Activated CD8-positive, alpha-beta memory T cell treated with anti-CD3 and anti-CD28 coated beads, Interleukin-2, amount 10 ng/mL, durations not matched to agents 7 days and 5 days (primary cell): ENCODE measurements around the gene CTSZ. TPM values are rescaled to one million over a fixed set of nuclear protein-coding genes. Genes with fewer than 3 reads are reported as not detected.
A peak's percentile ranks its signal among the peaks of the same experiment; 100 is the strongest.

Source experiments
- ATAC-seq: fragments of 150-1000 bp; cut with Tn5 transposase; one replicate; pipeline ENCODE4 v1.10.0; 2021; ENCODE audit warnings: moderate library complexity
- CTCF ChIA-PET: fragments of 350-600 bp; sonication (Branson Sonifier 250); formaldehyde crosslinking; loops from one replicate; lab custom pipeline; 2021; ENCODE audit warnings: antibody characterized with exemption; lab: Charles Lee
- DNase-seq: peaks from one replicate; pipeline ENCODE4 v3.0.0-alpha.2; 2020
- H3K27ac Mint-ChIP-seq: one replicate; pipeline ENCODE4 v1.8.0; 2021; ENCODE audit warnings: mild to moderate bottlenecking, mixed read lengths
- H3K27me3 Mint-ChIP-seq: one replicate; pipeline ENCODE4 v1.8.0; 2021; ENCODE audit warnings: mixed read lengths
- H3K36me3 Mint-ChIP-seq: one replicate; pipeline ENCODE4 v1.8.0; 2021; ENCODE audit warnings: mild to moderate bottlenecking, mixed read lengths
- H3K4me1 Mint-ChIP-seq: one replicate; pipeline ENCODE4 v1.8.0; 2021; ENCODE audit warnings: mixed read lengths
- H3K4me3 Mint-ChIP-seq: one replicate; pipeline ENCODE4 v1.8.0; 2021; ENCODE audit warnings: mild to moderate bottlenecking, moderate library complexity, mixed read lengths
- H3K9me3 Mint-ChIP-seq: one replicate; pipeline ENCODE4 v1.8.0; 2022; ENCODE audit warnings: low read depth, mixed read lengths
- total RNA-seq, 2 experiments: library from RNA; stranded (reverse); gene quantifications; one replicate each; pipeline ENCODE4 v1.2.3, GENCODE V29; 2021

Gene CTSZ
- total RNA-seq, 2 experiments from 2014 or later = 39.6 to 48.0 TPM

GRCh38 chr20:59027741-59028320 lies 20.8 kb upstream of the CTSZ start:
- ATAC-seq (no peak), DNase-seq (no peak)
- Mint-ChIP-seq H3K4me1 (peaks cover 47% of the 10 kb centered on the region), H3K9me3 (no peaks in the 10 kb centered on the region), H3K4me3 (no peak overlapping the region), H3K27ac (no peak overlapping the region), H3K36me3 (peaks cover 57% of the 10 kb centered on the region), H3K27me3 (no peaks in the 10 kb centered on the region)
- CTCF ChIA-PET = interaction anchor here (1.1 kb wide), 1 partner anchor 157 kb away, joined by 3 read pairs; no protein-coding TSS in a partner anchor

DNA sequence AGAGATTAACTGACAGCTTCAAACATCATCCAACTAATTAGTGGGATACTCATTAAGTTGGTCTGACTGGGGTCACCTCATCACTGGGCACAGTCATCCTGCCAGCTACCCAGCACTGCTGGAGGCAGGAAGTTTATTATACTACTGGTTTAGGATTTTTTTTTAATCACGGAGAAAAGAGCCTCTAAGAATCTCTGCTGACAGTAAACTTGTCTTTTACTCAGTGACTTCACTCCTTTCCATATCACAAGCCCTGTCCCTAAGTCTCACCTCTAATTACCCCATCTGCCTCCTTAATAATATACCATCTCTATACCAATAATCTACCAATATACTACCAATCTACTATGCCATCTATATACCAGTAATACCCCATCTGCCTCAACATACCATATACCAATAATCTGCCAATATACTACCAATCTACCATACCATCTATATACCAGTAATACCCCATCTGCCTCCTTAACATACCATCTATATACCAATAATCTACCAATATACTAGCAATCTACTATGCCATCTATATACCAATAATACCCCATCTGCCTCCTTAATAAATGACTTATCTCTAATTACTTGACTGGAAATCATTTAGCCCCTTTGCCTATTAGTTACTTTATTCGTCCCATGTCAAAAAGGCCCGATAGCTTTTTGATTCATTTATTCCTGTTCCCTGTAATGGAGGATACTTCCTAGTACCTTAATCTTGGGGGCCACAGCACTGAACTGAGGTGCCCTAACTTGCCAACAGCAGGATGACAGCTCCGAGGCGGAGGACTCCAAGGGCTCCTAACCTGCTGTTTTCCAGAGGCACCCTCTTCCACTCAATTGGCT lies 20.1 kb upstream of the CTSZ start:
- DNase-seq (no peak), ATAC-seq (no peak)
- Mint-ChIP-seq H3K27ac (no peak overlapping the region), H3K4me1 (peaks cover 44% of the 10 kb centered on the region), H3K27me3 (no peaks in the 10 kb centered on the region), H3K4me3 (peak overlapping the region; percentile 20), H3K36me3 (peaks cover 57% of the 10 kb centered on the region), H3K9me3 (no peaks in the 10 kb centered on the region)
- CTCF ChIA-PET = interaction anchor here (1.1 kb wide), 1 partner anchor 157 kb away, joined by 3 read pairs; no protein-coding TSS in a partner anchor

- Mint-ChIP-seq H3K4me3 (no peak overlapping the region), H3K4me1 (peaks cover 41% of the 10 kb centered on the region), H3K36me3 (peaks cover 52% of the 10 kb centered on the region), H3K9me3 (no peaks in the 10 kb centered on the region), H3K27me3 (no peaks in the 10 kb centered on the region), H3K27ac (no peak overlapping the region)
- CTCF ChIA-PET = no interaction called here
- ATAC-seq (no peak), DNase-seq (no peak)
Observed at GRCh38 chr20:59025511-59025910, 18.5 kb upstream of the CTSZ start.

DNA sequence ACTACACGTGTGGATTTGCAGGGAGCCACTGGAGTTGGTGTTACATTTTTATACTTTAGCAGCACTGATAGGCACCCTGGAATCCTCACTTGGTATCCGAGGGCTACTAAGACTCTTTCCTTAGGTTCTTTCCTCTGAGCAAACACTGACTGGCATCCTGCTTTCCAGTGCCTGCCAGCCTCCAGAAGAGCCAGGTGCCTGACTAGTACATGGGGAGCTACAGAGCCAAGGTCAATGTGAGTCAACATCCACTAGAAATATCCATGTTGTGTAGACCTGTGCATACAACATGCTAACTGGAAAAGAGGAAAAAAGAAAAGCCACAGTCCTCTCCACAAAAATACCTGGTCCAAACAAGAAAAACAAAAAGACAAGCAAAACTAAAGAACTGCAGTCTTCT lies 18.0 kb upstream of the CTSZ start:
- H3K27me3 Mint-ChIP-seq = no peaks in the 10 kb centered on the region
- H3K36me3 Mint-ChIP-seq = peaks cover 48% of the 10 kb centered on the region
- H3K27ac Mint-ChIP-seq = no peak overlapping the region
- peaks cover 37% of the 10 kb centered on the region for H3K4me1 Mint-ChIP-seq
- ATAC-seq (no peak), DNase-seq (no peak)
- no peak overlapping the region for H3K4me3 Mint-ChIP-seq
- H3K9me3 Mint-ChIP-seq = no peaks in the 10 kb centered on the region
- CTCF ChIA-PET = no interaction called here

DNA sequence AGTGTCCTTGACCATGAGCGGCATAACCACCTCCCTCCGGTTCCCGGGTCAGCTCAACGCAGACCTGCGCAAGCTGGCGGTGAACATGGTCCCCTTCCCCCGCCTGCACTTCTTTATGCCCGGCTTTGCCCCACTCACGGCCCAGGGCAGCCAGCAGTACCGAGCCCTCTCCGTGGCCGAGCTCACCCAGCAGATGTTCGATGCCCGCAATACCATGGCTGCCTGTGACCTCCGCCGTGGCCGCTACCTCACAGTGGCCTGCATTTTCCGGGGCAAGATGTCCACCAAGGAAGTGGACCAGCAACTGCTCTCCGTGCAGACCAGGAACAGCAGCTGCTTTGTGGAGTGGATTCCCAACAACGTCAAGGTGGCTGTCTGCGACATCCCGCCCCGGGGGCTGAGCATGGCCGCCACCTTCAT lies 17.1 kb upstream of the CTSZ start:
- Mint-ChIP-seq H3K36me3 (peaks cover 41% of the 10 kb centered on the region), H3K27ac (no peak overlapping the region), H3K4me3 (no peak overlapping the region), H3K27me3 (no peaks in the 10 kb centered on the region), H3K4me1 (peaks cover 28% of the 10 kb centered on the region), H3K9me3 (no peaks in the 10 kb centered on the region)
- DNase-seq (no peak), ATAC-seq (no peak)
- CTCF ChIA-PET = no interaction called here

- Mint-ChIP-seq H3K36me3 (peaks cover 36% of the 10 kb centered on the region), H3K27ac (no peak overlapping the region), H3K27me3 (no peaks in the 10 kb centered on the region), H3K4me1 (peaks cover 23% of the 10 kb centered on the region), H3K4me3 (no peak overlapping the region), H3K9me3 (no peaks in the 10 kb centered on the region)
- peak; percentile 31 for DNase-seq
- CTCF ChIA-PET = no interaction called here
- no peak for ATAC-seq
Observed at GRCh38 chr20:59023616-59024015, 16.6 kb upstream of the CTSZ start.

DNA sequence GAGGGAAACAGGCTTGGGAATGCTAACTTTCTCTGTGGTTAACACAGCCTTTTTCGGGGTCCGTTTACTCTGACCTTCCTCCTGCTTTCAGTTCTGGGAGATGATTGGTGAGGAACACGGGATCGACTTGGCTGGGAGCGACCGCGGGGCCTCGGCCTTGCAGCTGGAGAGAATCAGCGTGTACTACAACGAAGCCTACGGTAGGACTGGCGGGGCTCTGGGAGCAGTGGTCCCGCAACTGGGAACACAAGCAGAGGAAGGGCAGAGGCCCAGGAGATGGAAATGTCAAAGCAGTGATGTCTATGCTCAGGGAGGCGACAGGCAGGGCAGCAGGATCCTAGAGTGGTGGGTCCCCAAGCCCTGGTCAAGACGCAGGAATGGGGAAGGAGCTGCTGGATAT lies 15.7 kb upstream of the CTSZ start:
- CTCF ChIA-PET = interaction anchor here (1.1 kb wide), 1 partner anchor 8 kb away, joined by 3 read pairs; no protein-coding TSS in a partner anchor
- Mint-ChIP-seq H3K36me3 (peaks cover 30% of the 10 kb centered on the region), H3K27ac (no peak overlapping the region), H3K4me3 (no peak overlapping the region), H3K9me3 (no peaks in the 10 kb centered on the region), H3K4me1 (peaks cover 16% of the 10 kb centered on the region), H3K27me3 (no peaks in the 10 kb centered on the region)
- peak; percentile 28 for DNase-seq
- ATAC-seq = no peak

- DNase-seq (peak; percentile 18), ATAC-seq (no peak)
- Mint-ChIP-seq H3K36me3 (peaks cover 19% of the 10 kb centered on the region), H3K9me3 (no peaks in the 10 kb centered on the region), H3K4me3 (no peak overlapping the region), H3K27ac (no peak overlapping the region), H3K27me3 (no peaks in the 10 kb centered on the region), H3K4me1 (peaks cover 14% of the 10 kb centered on the region)
- CTCF ChIA-PET = no interaction called here
Observed at GRCh38 chr20:59020938-59021551, 14.0 kb upstream of the CTSZ start.

DNA sequence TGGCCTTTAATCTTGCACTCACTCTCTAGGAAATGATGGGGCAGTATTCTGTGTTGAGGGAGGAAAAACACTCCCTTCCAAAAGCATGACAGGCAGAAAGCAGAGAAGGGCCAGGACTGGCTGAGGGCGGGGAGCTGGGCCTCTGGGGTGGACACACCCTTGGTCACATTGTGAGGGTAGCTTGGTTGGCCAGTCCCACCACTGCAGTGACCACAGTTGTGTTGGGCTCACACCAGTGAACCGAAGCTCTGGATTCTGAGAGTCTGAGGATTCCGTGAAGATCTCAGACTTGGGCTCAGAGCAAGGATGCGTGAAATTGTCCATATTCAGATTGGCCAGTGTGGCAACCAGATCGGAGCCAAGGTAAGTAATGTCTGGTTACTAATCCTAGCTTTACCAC lies 12.2 kb upstream of the CTSZ start, which contains the start of gene TUBB1:
TUBB1 (plus strand) TSS at position 213 of the 400 bp plus-strand sequence; CDS start at position 307, 94 bp downstream.
- H3K9me3 Mint-ChIP-seq = no peaks in the 10 kb centered on the region
- H3K4me3 Mint-ChIP-seq = no peak within 1 kb of the TSS
- H3K4me1 Mint-ChIP-seq = peaks cover 23% of the 10 kb centered on the region
- peaks cover 5% of the 10 kb centered on the region for H3K36me3 Mint-ChIP-seq
- H3K27ac Mint-ChIP-seq = no peak within 1 kb of the TSS
- peak; percentile 23 for DNase-seq
- ATAC-seq = no peak
- CTCF ChIA-PET = no interaction called here
- no peaks in the 10 kb centered on the region for H3K27me3 Mint-ChIP-seq

DNA sequence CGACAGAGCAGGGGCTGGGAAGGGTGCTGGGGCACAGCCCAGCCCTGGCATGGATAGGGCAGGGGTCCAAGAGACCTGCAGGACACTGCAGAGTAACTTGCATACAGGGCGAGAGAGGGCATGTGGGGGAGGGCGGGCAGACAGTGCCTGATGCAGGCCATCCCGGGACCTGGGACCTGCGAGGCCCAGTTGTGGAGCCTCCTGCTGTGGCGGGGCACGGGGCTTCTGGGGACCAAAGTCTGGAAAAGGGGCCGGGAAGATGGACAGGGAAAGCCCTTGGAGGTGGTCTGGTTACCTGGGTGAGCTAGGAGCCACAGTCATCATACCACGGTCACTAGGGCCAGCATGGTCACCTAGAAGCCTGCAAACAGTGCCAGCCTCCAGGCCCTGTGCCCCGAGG lies 11.8 kb upstream of the CTSZ start:
- CTCF ChIA-PET = interaction anchor here (0.8 kb wide), 1 partner anchor 13 kb away, joined by 4 read pairs; the partner anchor contains the start of gene ATP5F1E
- Mint-ChIP-seq H3K27me3 (no peaks in the 10 kb centered on the region), H3K36me3 (peaks cover 5% of the 10 kb centered on the region), H3K4me1 (peaks cover 27% of the 10 kb centered on the region), H3K9me3 (no peaks in the 10 kb centered on the region), H3K27ac (no peak overlapping the region), H3K4me3 (no peak overlapping the region)
- DNase-seq = peak; percentile 38
- ATAC-seq = no peak

- Mint-ChIP-seq H3K4me3 (no peak overlapping the region), H3K27ac (peak overlapping the region; percentile 8), H3K4me1 (peaks cover 37% of the 10 kb centered on the region), H3K27me3 (no peaks in the 10 kb centered on the region), H3K36me3 (no peaks in the 10 kb centered on the region), H3K9me3 (no peaks in the 10 kb centered on the region)
- DNase-seq (peak; percentile 36), ATAC-seq (no peak)
- CTCF ChIA-PET = interaction anchor here (0.8 to 1.3 kb wide), 2 partner anchors 14 to 24 kb away, joined by 3 to 4 read pairs; partner anchors contain the start of gene ATP5F1E
Observed at GRCh38 chr20:59017493-59018231, 10.6 kb upstream of the CTSZ start.

GRCh38 chr20:59016795-59017492 lies 9.9 kb upstream of the CTSZ start:
- CTCF ChIA-PET = interaction anchor here (1.3 kb wide), 1 partner anchor 25 kb away, joined by 3 read pairs; no protein-coding TSS in a partner anchor
- no peak overlapping the region for H3K4me3 Mint-ChIP-seq
- no peaks in the 10 kb centered on the region for H3K27me3 Mint-ChIP-seq
- no peak for ATAC-seq
- H3K9me3 Mint-ChIP-seq = no peaks in the 10 kb centered on the region
- H3K36me3 Mint-ChIP-seq = no peaks in the 10 kb centered on the region
- H3K4me1 Mint-ChIP-seq = peaks cover 43% of the 10 kb centered on the region
- H3K27ac Mint-ChIP-seq = peak overlapping the region; percentile 8
- peak; percentile 39 for DNase-seq
